ENCODE measurements around the gene CACNA1F.

Gene CACNA1F

GRCh38 chrX:49257846-49258748 is 25.0 kb upstream of the CACNA1F start:
- H3K4me2 ChIP-seq (ENCODE audit: low read depth, low read length, poor library complexity, severe bottlenecking): no peak overlapping the region
- no peaks in the 10 kb centered on the region for H3K36me3 ChIP-seq (ENCODE audit: low read length)
- H3K4me3 ChIP-seq (ENCODE audit: insufficient read depth, low read length, poor library complexity, severe bottlenecking): no peak overlapping the region
- no peak overlapping the region for H3K27ac ChIP-seq (ENCODE audit: low read depth, low read length)
- TF ChIP-seq, protein P1, sequence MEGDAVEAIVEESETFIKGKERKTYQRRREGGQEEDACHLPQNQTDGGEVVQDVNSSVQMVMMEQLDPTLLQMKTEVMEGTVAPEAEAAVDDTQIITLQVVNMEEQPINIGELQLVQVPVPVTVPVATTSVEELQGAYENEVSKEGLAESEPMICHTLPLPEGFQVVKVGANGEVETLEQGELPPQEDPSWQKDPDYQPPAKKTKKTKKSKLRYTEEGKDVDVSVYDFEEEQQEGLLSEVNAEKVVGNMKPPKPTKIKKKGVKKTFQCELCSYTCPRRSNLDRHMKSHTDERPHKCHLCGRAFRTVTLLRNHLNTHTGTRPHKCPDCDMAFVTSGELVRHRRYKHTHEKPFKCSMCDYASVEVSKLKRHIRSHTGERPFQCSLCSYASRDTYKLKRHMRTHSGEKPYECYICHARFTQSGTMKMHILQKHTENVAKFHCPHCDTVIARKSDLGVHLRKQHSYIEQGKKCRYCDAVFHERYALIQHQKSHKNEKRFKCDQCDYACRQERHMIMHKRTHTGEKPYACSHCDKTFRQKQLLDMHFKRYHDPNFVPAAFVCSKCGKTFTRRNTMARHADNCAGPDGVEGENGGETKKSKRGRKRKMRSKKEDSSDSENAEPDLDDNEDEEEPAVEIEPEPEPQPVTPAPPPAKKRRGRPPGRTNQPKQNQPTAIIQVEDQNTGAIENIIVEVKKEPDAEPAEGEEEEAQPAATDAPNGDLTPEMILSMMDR (IDR thresholded peaks at IDR 0.05; ENCODE audit: insufficient read depth, low read length, poor library complexity, severe bottlenecking): no peak
- no peak for TF ChIP-seq EZH2phosphoT487 (conservative IDR thresholded peaks at IDR 0.05; ENCODE audit: low read length)
- H3K9me3 ChIP-seq (ENCODE audit: insufficient read depth, low read length): no peaks in the 10 kb centered on the region
- H2AFZ ChIP-seq (ENCODE audit: low read depth, low read length, severe bottlenecking): no peak overlapping the region
- H3K27me3 ChIP-seq (ENCODE audit: low read length): no peaks in the 10 kb centered on the region
- no peaks in the 10 kb centered on the region for H3F3A ChIP-seq (ENCODE audit: insufficient read depth)
- no peaks in the 10 kb centered on the region for H4K20me1 ChIP-seq (ENCODE audit: low read depth, low read length)
- H3K9me2 ChIP-seq (replicated peaks; ENCODE audit: insufficient read depth, low read length): no peaks in the 10 kb centered on the region
- H3K9ac ChIP-seq (ENCODE audit: low read length): no peak overlapping the region
- H3K79me2 ChIP-seq (ENCODE audit: insufficient read depth, low read length): no peaks in the 10 kb centered on the region

GRCh38 chrX:49257074-49257790 is 24.1 kb upstream of the CACNA1F start:
- no peaks in the 10 kb centered on the region for H3K79me2 ChIP-seq (ENCODE audit: insufficient read depth, low read length)
- H3K9me2 ChIP-seq (replicated peaks; ENCODE audit: insufficient read depth, low read length): no peaks in the 10 kb centered on the region
- no peak overlapping the region for H3K4me3 ChIP-seq (ENCODE audit: insufficient read depth, low read length, poor library complexity, severe bottlenecking)
- no peaks in the 10 kb centered on the region for H3F3A ChIP-seq (ENCODE audit: insufficient read depth)
- no peaks in the 10 kb centered on the region for H3K36me3 ChIP-seq (ENCODE audit: low read length)
- no peaks in the 10 kb centered on the region for H4K20me1 ChIP-seq (ENCODE audit: low read depth, low read length)
- H3K27ac ChIP-seq (ENCODE audit: low read depth, low read length): 0 out of 2 replicates have a peak overlapping the region, but pooled peaks have one; percentile 32
- H3K4me2 ChIP-seq (ENCODE audit: low read depth, low read length, poor library complexity, severe bottlenecking): no peak overlapping the region
- no peak overlapping the region for H2AFZ ChIP-seq (ENCODE audit: low read depth, low read length, severe bottlenecking)
- H3K27me3 ChIP-seq (ENCODE audit: low read length): no peaks in the 10 kb centered on the region
- TF ChIP-seq EZH2phosphoT487 (conservative IDR thresholded peaks at IDR 0.05; ENCODE audit: low read length): no peak
- TF ChIP-seq, protein P1 (IDR thresholded peaks at IDR 0.05; ENCODE audit: insufficient read depth, low read length, poor library complexity, severe bottlenecking): no peak
- H3K9me3 ChIP-seq (ENCODE audit: insufficient read depth, low read length): no peaks in the 10 kb centered on the region
- no peak overlapping the region for H3K9ac ChIP-seq (ENCODE audit: low read length)

- Histone ChIP-seq H3K9ac (ENCODE audit: low read length) (no peak overlapping the region), H4K20me1 (ENCODE audit: low read depth, low read length) (no peaks in the 10 kb centered on the region), H3K9me2 (replicated peaks; ENCODE audit: insufficient read depth, low read length) (no peaks in the 10 kb centered on the region), H3F3A (ENCODE audit: insufficient read depth) (no peaks in the 10 kb centered on the region), H3K27ac (ENCODE audit: low read depth, low read length) (no peak overlapping the region), H3K27me3 (ENCODE audit: low read length) (no peaks in the 10 kb centered on the region), H3K4me2 (ENCODE audit: low read depth, low read length, poor library complexity, severe bottlenecking) (no peak overlapping the region), H3K9me3 (ENCODE audit: insufficient read depth, low read length) (no peaks in the 10 kb centered on the region), H2AFZ (ENCODE audit: low read depth, low read length, severe bottlenecking) (no peak overlapping the region), H3K79me2 (ENCODE audit: insufficient read depth, low read length) (no peaks in the 10 kb centered on the region), H3K4me3 (ENCODE audit: insufficient read depth, low read length, poor library complexity, severe bottlenecking) (no peak overlapping the region), H3K36me3 (ENCODE audit: low read length) (no peaks in the 10 kb centered on the region)
- TF ChIP-seq, protein P1 (IDR thresholded peaks at IDR 0.05; ENCODE audit: insufficient read depth, low read length, poor library complexity, severe bottlenecking): no peak
- TF ChIP-seq EZH2phosphoT487 (conservative IDR thresholded peaks at IDR 0.05; ENCODE audit: low read length): no peak
These were observed 23.3 kb upstream of the CACNA1F start for GRCh38 chrX:49256268-49256995.

All from SU-DHL-6 (cell line).